Measurements from ENCODE around the gene DIP2B.
A peak's percentile ranks its signal among the peaks of the same experiment; 100 is the strongest.

The DIP2B gene

GRCh38 chr12:50550530-50551223, 45.9 kb downstream of the DIP2B start:
- no peak for DNase-seq

- DNase-seq, result no peak
These were observed 47.1 kb downstream of the DIP2B start for GRCh38 chr12:50551866-50552265.

- no peak for DNase-seq
These were observed 49.9 kb downstream of the DIP2B start for GRCh38 chr12:50554651-50555050.

GRCh38 chr12:50555471-50555885, 50.7 kb downstream of the DIP2B start:
- no peak for DNase-seq

GRCh38 chr12:50556273-50556672, 51.5 kb downstream of the DIP2B start:
- DNase-seq, result no peak

GRCh38 chr12:50556796-50557195, 52.0 kb downstream of the DIP2B start:
- DNase-seq, result peak; percentile 63

- DNase-seq, result no peak
These were observed 52.6 kb downstream of the DIP2B start for GRCh38 chr12:50557421-50557820.

- no peak for DNase-seq
These were observed 54.2 kb downstream of the DIP2B start for GRCh38 chr12:50558970-50559369.

GRCh38 chr12:50562520-50563433, 58.0 kb downstream of the DIP2B start:
- no peak for DNase-seq

- no peak for DNase-seq
These were observed 58.6 kb downstream of the DIP2B start for GRCh38 chr12:50563434-50563787.

GRCh38 chr12:50564237-50564947, 59.6 kb downstream of the DIP2B start:
- DNase-seq, result no peak

GRCh38 chr12:50564948-50565297, 60.1 kb downstream of the DIP2B start:
- no peak for DNase-seq

GRCh38 chr12:50566066-50566465, 61.3 kb downstream of the DIP2B start:
- no peak for DNase-seq

GRCh38 chr12:50567926-50568325, 63.1 kb downstream of the DIP2B start:
- DNase-seq, result peak; percentile 45

- no peak for DNase-seq
These were observed 63.7 kb downstream of the DIP2B start for GRCh38 chr12:50568338-50569091.

GRCh38 chr12:50569321-50569720, 64.5 kb downstream of the DIP2B start:
- DNase-seq, result no peak

GRCh38 chr12:50569876-50570275, 65.1 kb downstream of the DIP2B start:
- no peak for DNase-seq

GRCh38 chr12:50571786-50572185, 67.0 kb downstream of the DIP2B start:
- DNase-seq, result no peak

- DNase-seq, result peak; percentile 75
These were observed 67.5 kb downstream of the DIP2B start for GRCh38 chr12:50572287-50572686.

- no peak for DNase-seq
These were observed 68.0 kb downstream of the DIP2B start for GRCh38 chr12:50572760-50573159.

GRCh38 chr12:50573271-50573670, 68.5 kb downstream of the DIP2B start:
- no peak for DNase-seq

- no peak for DNase-seq
These were observed 70.0 kb downstream of the DIP2B start for GRCh38 chr12:50574601-50575348.
